HG02763 (cell line): Measurements from ENCODE around the gene MOV10L1.
"Not testable (repeated sequence)": the region's sequence is repeated elsewhere in the genome, so short reads cannot be mapped to it uniquely, and the experiment has no call there.

Source experiments
- ATAC-seq: cut with Tn5 transposase; IDR thresholded peaks from one replicate; pipeline ENCODE4 v1.9.1; 2021; ENCODE audit warnings: mild to moderate bottlenecking, moderate library complexity; ENCODE audit not compliant: unreplicated experiment

Gene MOV10L1

DNA sequence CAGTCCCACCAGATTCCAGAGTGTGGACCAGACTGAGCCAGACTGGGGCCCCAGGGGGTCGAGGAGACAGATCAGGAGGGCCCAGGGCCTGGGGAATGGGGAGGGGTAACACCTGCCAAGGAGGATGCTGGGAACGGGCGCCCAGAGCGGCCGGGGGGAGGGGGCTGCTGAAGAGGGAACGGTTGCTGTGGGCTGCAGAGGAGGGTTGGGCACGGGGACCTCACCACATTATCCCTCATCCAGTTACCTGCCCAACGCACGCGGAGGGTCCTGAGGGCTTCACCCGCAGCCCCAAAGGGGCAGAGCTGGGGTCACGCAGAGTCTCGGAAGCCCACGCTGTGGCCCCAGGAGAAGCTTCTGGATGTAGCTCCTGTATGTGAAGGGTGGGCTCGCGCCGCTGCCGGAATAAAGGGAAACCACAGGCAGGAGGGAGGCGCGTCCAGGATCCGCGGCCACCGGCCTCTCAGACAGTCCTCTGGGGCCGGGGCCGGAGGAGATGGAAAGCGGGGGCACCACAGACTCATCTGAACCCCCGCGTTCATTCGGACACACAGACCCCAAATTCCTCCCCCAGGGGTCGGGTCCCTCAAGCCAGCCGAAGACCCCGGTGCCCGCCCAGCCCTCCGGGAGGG lies 110.1 kb downstream of the MOV10L1 start:
- ATAC-seq, result no peak

DNA sequence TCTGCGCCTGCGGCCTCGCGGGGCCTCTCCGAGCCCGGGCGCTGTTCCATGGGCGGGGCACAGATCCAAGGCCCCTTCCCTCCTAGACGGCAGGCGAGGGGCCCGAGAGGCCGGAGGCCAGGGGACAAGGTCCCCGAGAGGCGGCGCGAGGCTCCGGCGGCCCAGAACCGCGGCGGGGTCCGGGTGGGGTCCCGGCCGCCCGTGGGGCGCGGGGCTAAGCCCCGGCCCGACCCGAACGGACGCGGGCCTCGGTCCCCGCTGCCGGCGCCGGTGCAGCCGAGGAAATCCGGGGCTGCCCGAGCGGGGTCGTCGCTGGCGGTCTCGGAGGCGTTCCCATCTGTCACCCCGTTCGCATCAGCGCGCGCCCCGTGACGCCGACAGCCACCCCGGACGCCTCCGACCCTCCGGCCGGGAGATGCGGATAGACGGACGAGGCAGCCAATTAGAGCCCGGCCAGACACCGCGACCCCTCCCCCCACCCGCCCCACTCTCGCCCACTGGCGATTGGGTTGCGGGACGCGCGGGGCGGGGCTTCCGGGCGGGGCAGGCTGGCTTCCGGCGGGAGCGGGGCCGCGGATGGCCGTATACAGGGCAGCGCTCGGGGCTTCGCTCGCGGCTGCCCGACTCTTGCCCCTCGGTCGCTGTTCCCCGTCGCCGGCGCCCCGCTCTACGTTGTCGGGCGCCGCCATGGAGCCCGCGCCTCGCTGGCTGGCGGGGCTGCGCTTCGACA lies 110.8 kb downstream of the MOV10L1 start, which contains the start of gene SELENOO:
TSS of gene SELENOO (plus strand) at position 551 of the 730 bp plus-strand sequence. CDS start at position 577, 26 bp downstream.
- ATAC-seq, result peak; percentile 63

DNA sequence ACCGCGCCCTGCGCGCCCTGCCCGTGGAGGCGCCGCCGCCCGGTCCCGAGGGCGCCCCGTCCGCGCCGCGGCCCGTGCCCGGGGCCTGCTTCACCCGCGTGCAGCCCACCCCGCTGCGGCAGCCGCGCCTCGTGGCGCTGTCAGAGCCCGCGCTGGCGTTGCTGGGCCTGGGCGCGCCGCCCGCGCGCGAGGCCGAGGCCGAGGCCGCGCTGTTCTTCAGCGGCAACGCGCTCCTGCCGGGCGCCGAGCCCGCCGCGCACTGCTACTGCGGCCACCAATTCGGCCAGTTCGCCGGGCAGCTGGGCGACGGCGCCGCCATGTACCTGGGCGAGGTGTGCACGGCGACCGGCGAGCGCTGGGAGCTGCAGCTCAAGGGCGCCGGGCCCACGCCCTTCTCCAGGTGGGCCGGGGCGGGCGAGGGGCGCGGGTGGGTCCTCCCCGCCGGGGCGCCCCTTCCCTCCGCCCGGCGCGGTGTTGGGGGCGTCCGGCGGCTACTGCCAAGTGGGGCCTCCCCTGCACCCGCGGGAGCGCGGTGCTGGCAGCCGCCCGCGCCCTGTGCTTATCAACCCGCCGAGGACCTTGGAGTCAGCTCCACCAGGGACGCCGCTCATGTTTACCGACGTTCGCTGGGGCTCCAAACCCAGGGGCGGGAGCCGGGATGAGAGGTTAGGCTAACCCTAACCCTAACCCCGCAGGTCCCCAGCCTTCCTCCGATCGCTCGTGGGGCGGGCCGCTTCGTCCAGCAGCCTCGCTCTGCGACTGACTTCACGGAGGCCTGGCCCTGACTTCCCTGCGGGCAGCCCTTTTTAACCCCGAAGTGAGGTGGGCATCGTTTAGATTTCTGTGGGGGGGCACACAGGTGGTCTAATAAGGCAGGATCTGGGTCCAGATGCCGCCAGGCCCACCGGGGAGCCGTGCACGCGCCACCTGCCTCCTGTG lies 111.7 kb downstream of the MOV10L1 start:
- peak; percentile 27 for ATAC-seq

- ATAC-seq, result no peak
These were observed 112.4 kb downstream of the MOV10L1 start for GRCh38 chr22:50202130-50202666.

DNA sequence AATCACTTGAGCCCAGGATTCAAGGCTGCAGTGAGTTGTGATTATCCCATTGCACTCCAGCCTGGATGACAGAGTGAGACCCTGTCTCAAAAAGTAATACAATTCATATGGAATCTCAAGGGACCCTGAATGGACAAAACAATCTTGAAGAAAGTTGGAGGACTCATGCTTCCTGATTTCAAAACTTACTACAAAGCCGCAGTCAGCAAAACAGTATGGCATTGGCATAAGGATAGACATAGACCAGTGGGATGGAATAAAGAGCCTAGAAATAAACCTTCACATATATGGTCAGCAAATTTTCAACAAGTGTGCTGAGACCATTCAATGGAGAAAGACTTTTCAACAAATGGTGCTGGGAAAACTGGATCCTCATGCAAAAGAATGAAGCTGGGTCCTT lies 113.5 kb downstream of the MOV10L1 start:
- no peak for ATAC-seq

DNA sequence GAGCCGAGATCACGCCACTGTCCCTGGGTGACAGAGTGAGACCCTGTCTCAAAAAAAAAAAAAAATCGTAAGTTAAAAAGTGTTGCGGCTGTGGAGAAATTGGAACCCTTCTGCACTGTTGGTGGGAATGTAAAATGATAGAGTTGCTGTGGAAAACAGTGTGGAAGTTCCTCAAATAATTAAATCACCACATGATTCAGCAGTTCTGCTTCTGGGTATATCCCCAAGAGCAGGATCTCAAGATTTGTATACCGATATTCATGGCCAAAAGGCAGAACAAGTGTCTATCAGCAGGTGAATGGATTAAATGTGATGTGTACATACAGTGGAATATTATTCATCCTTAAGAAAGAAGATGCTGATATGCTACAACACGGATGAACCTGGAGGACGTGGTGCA lies 114.8 kb downstream of the MOV10L1 start:
- no peak for ATAC-seq

GRCh38 chr22:50204998-50205397 lies 115.2 kb downstream of the MOV10L1 start:
- not testable (repeated sequence) for ATAC-seq

- no peak for ATAC-seq
These were observed 116.2 kb downstream of the MOV10L1 start for GRCh38 chr22:50205781-50206569.

- ATAC-seq, result no peak
These were observed 116.8 kb downstream of the MOV10L1 start for GRCh38 chr22:50206599-50206998.

- no peak for ATAC-seq
These were observed 117.8 kb downstream of the MOV10L1 start for GRCh38 chr22:50207383-50208140.

- ATAC-seq, result no peak
These were observed 118.7 kb downstream of the MOV10L1 start for GRCh38 chr22:50208430-50208938.

GRCh38 chr22:50208939-50209892 lies 119.4 kb downstream of the MOV10L1 start:
- ATAC-seq, result no peak

DNA sequence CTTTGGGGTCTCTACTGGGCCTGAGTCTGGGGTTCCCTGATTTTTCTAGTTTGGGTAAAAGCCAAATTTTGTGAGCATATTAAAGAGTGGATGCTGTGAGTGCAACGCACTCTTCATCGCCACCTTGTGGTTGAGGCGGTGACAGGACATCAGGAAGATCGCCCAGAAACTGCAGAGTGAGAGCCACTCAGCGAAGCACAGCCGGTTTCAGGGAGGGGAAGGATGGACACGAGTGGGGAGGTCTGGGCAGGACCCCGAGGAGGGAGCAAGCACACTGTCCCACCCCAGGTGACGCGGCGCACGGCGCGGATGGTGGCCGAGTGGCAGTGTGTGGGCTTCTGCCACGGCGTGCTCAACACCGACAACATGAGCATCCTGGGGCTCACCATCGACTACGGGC lies 120.1 kb downstream of the MOV10L1 start:
- no peak for ATAC-seq

GRCh38 chr22:50210378-50211139 lies 120.8 kb downstream of the MOV10L1 start:
- no peak for ATAC-seq

- ATAC-seq, result no peak
These were observed 121.3 kb downstream of the MOV10L1 start for GRCh38 chr22:50211147-50211546.
